Femur (tissue), 1 donor: ENCODE results near the gene FBXW4.

ENCODE experiments used
- DNase-seq: peaks from one replicate; pipeline ENCODE4 v3.0.0-alpha.2; 2017

The FBXW4 gene

DNA sequence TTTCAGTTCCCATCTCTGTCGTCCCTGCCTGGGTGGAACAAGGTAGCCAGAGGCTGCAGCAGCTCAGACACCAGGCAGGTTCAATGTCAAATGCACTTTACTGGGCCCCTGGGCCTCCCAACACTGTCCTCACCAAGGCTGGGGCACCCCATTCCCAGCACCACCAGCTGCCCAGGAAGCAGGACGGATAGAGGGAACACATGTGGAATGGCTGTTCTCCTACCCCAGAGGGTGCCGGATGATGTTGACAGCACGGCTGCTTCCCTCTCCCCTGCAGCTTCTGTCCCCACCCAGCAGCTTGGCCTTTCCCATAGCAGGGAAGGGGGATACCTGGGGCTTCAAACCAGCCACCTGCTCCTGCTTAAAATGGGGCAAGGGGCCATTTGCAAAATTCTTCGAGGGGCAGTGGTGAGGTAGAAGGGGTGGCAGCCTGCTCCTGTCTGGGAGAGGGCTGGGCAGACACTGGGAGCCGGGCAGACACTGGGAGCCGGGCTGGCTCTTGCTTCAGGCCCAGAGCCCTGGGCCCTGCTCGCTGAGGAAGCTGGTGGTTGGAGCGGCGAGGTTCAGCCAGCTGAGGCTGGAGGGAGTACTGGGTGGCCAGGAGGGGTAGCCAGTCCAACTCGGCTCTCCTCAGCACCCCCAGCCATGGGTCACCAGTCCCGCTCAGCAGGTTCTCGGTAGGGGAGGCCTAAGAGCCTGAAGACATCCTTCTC is 116.0 kb downstream of the FBXW4 start:
- DNase-seq: no peak

DNA sequence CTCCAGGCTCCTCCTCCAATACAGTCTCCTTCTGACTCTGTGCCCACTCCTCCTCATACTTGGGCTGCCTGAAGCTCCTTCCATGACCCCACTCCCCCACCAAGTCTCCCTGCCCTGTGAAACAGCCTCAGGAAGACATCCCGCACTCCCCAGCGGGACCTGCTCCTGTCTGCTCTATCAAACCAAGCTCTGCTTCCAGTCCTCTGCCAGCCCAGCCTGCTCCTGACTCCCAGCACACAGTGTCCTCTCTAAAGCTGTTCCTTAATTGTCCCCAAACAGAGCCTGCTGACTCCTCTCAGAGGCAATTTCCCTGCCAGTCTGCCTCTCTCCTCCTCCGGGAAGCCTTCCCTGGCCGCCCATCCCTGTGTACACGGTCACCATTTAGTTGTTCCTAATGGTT is 116.8 kb downstream of the FBXW4 start:
- no peak for DNase-seq

DNA sequence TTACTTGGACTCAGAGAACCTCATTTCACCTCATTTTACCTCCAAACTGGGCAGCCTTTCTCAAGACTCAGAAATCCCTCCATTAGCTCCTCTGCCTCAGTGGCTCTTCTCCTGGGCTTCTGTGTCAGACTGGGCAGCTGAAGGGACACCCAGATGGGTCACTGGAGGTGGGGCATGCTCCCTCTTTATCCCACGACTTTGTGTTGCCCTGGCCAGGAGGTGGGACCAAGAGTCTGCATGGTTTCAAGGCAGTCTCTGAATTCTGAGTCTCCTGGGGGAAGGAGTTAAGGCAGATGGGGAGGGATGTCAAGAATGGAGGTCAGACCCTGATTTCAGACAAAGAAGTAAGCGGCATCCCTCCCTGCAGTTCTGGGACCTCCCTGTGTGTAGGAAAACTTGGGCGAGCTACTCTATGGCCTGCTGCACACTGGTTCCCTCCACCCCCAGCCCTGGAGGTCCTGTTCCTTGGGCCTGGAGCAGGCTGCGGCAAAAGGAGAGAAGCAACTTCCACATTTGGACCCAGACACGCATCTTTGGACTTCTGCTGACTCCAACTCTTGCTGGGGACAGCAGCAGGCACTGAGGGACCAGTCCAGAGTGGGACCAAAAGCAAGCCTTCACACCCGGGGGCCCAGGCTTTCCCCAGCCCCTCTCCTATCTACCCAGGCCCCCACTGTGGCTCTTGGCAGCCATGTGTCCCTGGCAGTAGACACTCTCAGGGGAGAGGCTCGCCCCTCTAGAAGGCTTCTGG is 117.7 kb downstream of the FBXW4 start:
- no peak for DNase-seq

DNA sequence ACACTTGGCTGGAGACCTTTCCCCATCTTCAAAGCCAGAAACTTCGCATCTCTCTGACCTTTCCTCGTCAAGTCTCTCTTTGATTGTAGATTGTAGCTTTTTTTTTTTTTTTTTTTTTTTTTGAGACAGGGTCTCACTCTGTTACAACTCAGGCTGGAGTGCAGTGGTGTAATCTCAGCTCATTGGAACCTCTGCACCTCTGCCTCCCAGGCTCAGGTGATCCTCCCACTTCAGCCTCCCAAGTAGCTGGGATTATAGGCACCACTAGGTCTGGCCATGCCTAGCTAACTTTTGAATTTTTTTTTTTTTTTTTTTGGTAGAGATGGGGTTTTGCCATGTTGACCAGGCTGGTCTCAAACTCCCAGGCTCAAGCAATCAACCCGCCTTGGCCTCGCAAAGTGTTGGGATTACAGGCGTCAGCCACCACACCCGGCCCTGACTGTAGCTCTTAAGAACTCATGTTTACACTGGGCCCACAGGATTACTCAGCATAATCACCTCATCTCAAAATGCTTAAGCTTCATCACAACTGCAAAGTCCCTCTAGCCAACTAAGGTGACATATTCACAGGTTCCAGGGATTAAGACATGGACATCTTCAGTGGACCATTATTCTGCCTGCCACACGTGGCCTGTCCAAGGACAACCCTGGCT is 118.6 kb downstream of the FBXW4 start:
- DNase-seq: no peak

DNA sequence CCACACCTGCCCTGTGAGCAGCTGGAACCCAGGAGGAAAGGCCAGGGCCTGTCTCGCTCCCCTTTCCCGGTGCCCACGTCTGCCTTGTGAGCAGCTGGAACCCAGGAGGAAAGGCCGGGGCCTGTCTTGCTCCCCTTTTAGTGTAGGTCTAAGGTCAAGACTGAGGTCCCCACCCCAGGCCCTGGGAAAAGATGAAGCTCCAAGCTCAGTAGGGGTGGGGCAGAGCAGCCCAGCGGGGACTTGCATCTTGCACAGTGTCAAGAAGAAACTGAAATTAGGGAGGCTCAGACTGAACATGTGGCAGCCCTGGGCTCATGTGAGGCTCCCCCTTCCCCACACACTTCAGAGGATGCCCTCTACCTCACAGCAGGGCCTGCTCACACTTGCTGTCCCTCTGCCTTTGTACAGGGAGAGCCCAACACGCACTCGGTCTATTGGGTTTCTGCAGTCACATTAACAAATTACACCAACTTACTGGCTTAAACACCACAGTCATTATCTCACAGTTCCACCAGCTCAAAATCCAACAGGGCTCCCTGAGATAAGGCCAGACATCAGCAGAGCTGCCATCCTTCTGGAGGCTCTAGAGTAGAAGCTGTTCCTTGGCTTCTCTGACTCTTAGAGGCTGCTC is 119.3 kb downstream of the FBXW4 start:
- no peak for DNase-seq

DNA sequence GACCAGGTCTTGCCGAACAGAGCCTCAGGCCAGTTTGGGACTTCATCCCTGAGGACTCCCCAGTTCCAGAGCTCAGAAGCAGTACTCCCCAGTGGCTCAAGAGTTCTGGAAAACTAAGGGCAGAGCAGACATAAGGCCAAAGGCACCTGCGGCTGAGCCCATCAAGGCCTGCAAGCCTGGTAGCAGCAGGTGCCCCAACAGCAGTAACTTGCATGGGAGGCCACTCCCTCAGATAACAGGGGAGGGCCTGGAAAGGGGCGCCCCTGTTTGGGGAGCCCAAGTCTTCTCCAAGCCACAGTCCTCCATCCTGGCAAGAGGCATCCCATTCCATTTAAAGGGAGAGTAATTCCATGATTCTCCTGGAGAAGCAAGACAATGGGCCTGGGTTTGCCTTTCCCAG is 119.9 kb downstream of the FBXW4 start:
- no peak for DNase-seq

DNA sequence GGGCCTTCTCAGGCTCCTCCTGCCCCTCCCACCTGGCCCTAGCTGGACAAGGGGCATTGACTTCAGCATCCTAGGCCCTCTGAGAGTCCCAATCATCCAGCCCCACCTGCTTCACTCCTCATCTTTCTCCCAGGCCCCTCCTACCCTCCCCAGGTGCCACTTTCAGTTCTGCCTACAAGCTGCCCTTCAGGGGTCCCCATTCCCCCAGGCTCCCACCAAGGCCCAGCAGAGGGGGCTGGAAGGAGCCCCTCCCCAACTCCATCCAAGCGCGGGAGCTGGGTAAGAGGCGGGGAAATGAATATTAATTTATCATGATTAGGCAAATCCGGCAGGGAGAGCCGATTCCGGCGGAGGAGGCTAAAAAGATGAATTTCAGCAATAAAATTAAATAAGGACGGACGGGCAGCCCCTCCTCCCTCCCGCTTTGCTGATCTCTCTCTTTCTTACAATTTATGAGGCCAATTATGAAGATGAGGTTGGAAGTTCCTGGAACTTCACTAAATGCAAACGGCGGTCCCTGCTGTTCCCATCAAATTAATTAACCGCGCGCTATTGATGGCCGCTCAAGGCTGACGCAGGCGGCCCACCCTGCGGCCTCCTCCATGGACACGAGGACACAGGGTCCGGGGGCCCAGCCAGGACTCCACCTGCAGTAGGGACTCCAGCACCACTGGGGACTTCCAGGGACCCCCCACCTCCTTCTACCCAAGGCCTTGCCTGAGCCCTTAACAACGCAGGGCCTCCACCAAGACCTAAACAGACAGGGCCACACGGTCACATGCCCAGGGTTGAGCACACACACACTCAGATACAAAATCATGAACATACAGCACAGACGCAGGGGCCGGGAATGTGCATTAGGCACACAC is 120.9 kb downstream of the FBXW4 start:
- DNase-seq: no peak

DNA sequence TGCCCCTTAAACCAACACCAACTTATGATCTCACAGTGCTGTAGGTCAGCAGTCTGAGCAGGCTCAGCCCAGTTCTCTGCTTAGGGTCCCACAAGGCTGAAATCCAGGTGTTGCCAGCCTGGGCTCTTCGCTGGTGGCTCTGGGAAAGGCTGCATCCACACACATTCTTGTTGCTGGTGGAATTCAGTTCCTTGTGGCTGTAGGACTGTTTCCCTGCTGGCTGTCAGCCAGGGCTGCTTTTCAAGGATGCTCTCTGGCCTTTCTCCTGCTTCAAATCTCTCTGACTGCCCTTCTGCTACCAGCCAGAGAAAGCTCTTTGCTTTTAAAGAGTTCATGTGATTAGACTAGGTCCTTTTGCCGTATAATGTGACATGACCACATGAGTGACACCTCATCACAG is 122.2 kb downstream of the FBXW4 start:
- no peak for DNase-seq

DNA sequence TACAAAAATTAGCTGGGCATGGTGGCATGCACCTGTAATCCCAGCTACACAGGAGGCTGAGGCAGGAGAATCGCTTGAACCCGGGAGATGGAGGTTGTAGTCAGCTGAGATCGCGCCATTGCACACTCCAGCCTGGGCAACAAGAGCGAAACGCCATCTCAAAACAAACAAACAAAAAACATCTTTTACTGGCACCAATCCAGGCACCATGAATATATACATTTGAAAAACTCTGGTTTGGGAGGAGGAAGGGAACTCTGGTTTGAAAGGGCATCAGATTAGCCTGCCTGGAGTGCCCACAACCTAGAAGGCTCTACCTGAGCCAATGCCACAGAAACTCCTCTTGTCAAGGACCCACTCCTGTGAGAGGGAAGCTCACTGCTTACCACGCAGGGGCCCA is 122.8 kb downstream of the FBXW4 start:
- no peak for DNase-seq

DNA sequence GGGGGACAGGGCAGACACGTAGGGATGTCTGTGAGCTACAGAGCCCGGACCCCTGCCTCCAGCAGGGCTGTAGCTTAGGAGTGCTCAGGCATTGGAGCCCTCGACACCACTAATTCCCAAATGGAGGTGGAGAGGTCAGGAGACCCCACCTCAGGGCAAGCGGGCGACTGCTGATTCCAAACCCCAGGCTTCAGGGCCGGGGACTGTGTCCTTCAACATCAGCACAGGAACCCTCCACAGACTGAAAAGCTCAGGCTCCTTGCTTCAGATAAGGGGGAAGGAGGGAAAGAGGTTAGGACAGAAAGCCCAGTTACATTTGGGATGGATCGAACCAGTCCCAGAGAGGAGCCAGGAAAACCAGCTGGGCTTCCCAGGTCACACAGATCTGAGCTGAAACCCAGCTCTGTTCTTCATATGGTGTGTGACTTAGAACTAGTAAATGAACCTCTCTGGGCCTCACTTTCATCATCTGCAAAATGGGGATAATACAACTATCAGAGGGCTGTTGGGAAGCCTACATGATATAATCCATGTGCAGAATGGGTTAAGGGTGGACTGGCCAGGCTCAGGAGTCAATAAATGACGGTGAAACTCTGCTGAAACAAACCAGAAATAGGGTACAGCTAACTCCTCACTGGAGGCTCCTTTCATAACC is 123.6 kb downstream of the FBXW4 start:
- no peak for DNase-seq

DNA sequence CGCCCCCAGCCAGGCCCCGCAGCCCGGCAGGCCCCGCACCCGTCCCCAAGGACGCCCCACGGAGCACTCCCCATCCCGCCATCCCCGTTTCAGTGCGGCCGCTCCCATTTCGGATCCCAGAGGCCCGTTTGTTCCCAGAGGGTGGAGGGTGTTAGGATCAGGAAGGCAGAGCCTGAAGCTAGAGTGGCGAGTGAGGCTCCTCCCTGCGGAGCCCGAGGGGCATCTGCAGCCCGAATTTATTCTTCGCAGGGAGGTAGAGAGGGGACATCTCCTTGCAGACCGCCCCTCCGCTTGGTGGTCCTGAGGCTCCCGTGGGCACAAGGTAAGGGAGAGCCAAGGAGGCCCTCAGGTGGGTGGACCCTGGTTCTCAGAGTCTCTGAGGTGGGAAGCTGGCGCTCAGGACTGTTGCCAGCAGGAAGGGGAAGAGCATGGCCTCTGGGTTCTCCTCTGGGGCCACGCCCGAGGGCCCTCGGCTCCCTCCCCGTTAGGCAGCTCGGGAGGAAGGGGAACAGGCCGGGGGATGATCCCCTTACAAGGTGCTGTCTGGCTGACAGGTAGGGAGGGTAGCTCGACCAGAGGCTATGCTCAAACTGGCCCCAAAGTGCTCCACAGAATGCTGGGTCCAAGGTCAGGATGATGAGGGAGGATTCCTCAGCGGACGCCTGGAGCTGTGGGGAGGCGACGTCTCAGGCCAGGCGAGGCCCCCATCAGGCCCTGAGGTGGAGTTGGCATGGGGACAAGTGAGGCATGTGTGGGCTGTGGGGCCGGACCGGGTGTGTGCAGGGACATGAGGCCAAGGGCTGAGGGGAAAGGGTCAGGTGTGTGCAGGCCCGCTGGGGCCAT is 124.3 kb downstream of the FBXW4 start:
- DNase-seq: peak; percentile 43

DNA sequence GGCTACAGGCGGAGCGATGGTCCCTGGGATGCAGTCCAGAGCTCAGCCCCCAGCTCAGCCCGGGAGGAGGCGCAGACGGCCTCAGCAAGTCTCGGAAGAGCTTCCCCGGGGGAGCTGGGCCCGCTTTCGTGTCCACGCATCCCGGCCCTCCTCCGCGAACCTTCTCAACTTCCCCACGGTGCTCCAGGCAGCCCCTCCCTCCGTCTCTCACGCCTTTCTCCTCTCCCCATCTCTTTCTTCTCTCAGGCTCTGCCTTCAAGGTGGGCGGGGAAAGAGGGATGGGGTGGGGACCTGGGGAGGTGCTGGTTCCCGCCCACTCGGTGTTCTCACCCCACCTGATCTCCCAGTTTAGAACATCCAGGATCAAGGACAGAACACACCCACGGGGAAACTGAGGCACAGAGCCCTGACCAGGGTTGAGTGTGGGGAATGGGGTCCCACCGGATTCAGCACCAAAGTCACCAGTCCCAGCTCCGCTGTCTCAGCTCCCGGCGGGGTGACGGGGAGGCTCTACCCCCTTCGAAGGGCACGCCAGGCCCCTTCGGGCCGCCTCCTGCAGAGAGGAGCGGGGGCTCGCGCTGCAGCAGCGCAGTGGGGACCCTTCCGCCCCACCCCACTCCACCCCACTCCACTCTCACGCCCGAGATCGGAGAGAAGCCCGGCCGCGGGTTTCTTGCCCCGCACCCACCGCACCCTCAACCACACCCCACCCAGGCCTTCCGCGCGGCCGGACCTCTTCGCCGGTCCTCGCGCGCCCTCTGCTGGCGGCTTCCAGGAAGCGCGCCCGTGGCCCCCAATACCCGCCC is 125.1 kb downstream of the FBXW4 start:
- peak; percentile 88 for DNase-seq

DNA sequence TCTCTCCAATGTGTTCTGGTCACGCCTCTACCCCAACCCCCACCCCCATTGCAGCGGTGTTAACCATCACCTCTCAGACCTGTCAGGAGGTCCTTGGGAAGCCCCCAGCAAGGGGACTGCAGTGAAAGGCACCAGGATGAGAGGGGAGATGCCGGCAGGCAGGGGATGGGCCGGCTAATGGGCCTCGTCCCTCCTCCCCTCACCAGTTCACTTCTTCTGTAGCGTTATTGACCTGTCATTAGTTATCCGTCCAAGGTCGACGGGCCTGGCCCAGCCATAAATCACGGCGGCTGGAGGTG is 125.7 kb downstream of the FBXW4 start:
- peak; percentile 25 for DNase-seq

DNA sequence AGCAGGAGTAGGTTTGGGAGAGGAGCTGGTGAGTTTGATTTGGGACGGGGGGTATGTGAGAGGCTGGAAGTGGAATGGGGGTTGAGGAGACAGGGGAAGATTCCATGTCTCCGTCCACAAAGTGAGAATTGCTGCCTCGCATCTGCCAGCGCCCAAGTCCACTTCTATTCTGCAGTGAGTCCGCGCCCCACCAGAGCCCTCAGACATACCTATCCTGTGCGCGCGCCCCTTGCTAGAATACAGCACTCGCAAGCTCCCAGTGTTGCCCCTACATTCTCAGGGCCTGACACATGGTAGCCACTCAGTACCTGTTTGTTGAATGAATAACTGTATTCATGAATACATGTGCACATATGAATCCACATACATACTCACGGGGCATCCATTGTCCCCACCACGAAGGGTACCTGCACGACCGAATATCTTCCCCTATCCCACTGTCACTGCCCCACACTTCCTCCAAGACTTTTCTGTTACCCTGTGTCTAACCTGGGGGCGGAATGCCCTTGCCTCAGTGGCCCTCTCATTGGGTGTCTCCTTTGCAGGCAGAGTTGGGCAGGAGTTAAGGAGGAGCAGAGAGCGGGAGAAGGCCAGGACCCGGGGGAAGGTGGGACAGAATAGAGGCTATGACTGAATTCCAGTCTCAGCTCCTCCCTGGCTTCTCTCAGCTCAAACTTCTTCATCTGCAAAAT is 126.8 kb downstream of the FBXW4 start:
- DNase-seq: peak; percentile 15

DNA sequence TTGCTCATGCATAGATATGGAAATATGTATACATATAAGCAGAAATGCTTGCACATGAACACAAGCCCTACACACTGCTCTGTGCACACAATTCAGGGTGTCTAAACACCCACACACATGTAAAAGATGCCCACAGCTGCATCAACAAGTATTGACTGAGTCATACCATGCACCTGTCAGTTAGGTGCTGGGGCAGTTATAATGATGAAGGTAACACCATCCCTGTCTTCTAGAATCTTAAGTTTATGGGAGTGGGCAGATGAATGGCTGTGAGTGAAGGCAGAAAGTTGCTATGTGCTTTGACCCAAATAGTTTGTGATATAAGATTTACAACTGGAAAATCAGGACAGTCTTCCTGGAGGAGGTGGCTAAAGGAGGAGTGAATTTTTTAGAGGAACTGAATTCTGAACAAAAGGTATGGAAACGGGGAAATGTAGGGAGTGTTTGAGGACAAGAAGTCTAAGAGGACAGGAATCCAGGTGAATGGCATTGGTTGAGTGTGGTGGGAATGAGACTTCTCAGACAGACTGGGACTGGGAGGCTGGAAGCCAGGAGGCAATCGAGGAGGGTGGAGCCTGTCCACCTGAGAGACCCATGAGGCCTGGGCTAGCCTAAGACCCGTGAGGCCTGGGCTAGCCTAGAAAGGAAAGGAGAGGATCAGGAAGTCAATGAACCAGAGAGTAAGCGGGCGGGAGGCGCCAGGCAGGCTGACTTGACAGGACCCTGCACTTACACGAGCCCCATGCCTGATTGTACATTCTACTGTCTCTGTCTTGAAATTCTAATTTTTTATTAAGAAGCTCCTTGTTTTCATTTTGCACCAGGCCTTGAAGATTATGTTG is 127.6 kb downstream of the FBXW4 start:
- peak; percentile 13 for DNase-seq

DNA sequence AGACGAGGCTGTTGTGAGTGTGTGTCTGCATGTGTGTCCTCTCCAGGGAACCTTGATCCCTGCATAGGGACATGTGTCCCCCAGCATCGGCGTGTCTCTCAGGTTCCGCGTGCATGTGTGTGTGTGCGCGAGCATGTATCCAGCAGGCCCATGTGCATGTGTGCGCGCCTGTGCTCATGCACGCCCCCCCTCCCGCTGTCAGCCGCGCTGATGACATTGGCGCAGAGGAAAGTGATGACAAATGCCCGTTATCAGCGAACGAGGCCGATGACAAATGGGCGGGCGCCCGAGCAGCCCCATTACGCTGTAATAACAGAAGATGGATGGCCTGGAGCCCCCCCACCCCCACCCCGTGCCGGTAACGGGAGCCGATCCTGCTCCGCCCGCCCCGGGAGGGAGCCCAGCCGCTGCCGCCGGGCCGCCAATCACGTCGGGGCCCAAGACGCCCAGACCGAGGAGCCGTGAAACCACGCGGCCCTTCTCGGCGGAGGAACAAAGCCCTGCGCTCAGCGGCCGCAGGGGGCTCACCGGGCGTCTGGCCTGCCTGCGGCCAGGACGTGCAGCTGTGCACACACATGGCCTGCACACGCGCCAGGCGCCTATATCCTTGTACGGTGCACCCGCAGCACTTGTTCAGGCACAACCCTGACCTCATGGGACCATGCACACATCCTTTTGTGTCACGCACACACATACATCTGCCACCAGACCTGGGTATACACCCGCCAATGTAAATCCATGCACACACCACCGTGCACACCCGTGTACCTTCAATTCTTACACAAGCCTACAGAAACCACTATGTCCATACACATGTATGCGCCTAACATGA is 128.4 kb downstream of the FBXW4 start:
- DNase-seq: peak; percentile 49

DNA sequence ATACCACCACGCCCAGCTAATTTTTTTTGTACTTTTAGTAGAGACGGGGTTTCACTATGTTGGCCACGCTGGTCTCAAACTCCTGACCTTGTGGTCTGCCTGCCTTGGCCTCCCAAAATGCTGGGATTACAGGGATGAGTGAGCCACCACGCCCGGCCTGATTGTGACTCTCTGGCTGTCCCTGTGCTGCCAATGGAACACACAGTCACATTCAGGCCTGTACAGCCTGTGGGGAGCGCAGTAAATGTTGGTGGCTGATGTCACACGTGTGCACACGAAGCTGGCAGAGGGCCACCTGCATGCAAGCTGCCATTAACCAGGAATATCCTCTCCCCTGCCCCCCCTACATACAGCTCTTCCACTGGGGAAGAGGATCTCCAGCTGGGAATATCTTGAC is 129.0 kb downstream of the FBXW4 start:
- DNase-seq: peak; percentile 24

DNA sequence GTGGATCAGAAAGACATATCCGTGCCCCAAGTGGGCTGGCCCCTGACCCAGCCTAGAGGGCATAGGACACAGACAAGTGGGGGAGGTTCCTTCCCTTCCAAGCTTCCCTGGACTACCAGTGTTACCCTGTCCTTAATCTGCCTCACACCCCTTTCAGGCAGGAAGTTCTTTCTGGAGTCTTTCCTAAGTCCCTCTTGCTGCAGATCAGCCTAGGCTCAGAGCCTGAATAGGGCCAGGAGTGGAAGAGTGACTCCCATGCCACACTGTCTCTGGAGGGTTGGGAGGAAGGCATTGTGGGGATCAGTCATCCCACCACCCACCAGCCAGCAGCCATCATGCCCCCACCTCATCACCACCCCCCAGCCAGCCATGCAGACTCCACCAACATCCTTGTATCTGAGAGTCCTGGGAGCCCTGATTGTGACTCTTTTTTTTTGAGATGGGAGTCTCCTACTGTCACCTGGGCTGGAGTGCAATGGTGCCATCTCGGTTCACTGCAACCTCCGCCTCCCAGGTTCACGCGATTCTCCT is 129.5 kb downstream of the FBXW4 start:
- DNase-seq: peak; percentile 5
